ENCODE results near the gene P2RX4.
A peak's percentile ranks its signal among the peaks of the same experiment; 100 is the strongest.
"Not testable (repeated sequence)": the region's sequence is repeated elsewhere in the genome, so short reads cannot be mapped to it uniquely, and the experiment has no call there.

P2RX4 gene

GRCh38 chr12:121251838-121252237 lies 41.9 kb downstream of the P2RX4 start:
- H3K36me3 ChIP-seq, result peaks cover 57% of the 10 kb centered on the region
- no peak for DNase-seq
- no peak for TF ChIP-seq CTCF (IDR thresholded peaks at IDR 0.05; ENCODE audit: low read depth, low read length)

GRCh38 chr12:121252712-121253345 lies 42.9 kb downstream of the P2RX4 start:
- peaks cover 51% of the 10 kb centered on the region for H3K36me3 ChIP-seq
- H3K27me3 ChIP-seq, result no peaks in the 10 kb centered on the region
- peak; percentile 36 for DNase-seq
- no peaks in the 10 kb centered on the region for H3K4me1 ChIP-seq
- H3K4me3 ChIP-seq (ENCODE audit: low read depth, low read length), result no peak overlapping the region
- H3K9me3 ChIP-seq, result no peaks in the 10 kb centered on the region
- no peak for TF ChIP-seq CTCF (IDR thresholded peaks at IDR 0.05; ENCODE audit: low read depth, low read length)

More at GRCh38 chr12:121251838-121252237, 41.9 kb downstream of the P2RX4 start:
- Histone ChIP-seq H3K9me3 (no peaks in the 10 kb centered on the region), H3K27me3 (no peaks in the 10 kb centered on the region), H3K4me3 (ENCODE audit: low read depth, low read length) (no peak overlapping the region), H3K4me1 (no peaks in the 10 kb centered on the region)

- Histone ChIP-seq H3K4me3 (ENCODE audit: low read depth, low read length) (no peak overlapping the region), H3K27me3 (no peaks in the 10 kb centered on the region), H3K9me3 (no peaks in the 10 kb centered on the region), H3K4me1 (no peaks in the 10 kb centered on the region), H3K36me3 (peaks cover 41% of the 10 kb centered on the region)
- TF ChIP-seq CTCF (IDR thresholded peaks at IDR 0.05; ENCODE audit: low read depth, low read length), result no peak
- DNase-seq, result no peak
Measured at GRCh38 chr12:121253638-121254335, 43.9 kb downstream of the P2RX4 start.

GRCh38 chr12:121255433-121255832 lies 45.5 kb downstream of the P2RX4 start:
- TF ChIP-seq CTCF (IDR thresholded peaks at IDR 0.05; ENCODE audit: low read depth, low read length), result no peak
- no peaks in the 10 kb centered on the region for H3K9me3 ChIP-seq
- H3K4me3 ChIP-seq (ENCODE audit: low read depth, low read length), result no peak overlapping the region
- no peaks in the 10 kb centered on the region for H3K27me3 ChIP-seq
- no peaks in the 10 kb centered on the region for H3K4me1 ChIP-seq
- DNase-seq, result no peak
- H3K36me3 ChIP-seq, result peaks cover 35% of the 10 kb centered on the region

GRCh38 chr12:121257704-121258449 lies 47.9 kb downstream of the P2RX4 start:
- DNase-seq, H3K9me3 ChIP-seq: not testable (repeated sequence)
- peaks cover 36% of the 10 kb centered on the region for H3K36me3 ChIP-seq

GRCh38 chr12:121259074-121259473 lies 49.1 kb downstream of the P2RX4 start:
- H3K36me3 ChIP-seq, result peaks cover 33% of the 10 kb centered on the region
- DNase-seq, result no peak

More at GRCh38 chr12:121257704-121258449, 47.9 kb downstream of the P2RX4 start:
- not testable (repeated sequence) for H3K27me3 ChIP-seq; H3K4me3 ChIP-seq (ENCODE audit: low read depth, low read length); H3K4me1 ChIP-seq

More at GRCh38 chr12:121259074-121259473, 49.1 kb downstream of the P2RX4 start:
- Histone ChIP-seq H3K4me3 (ENCODE audit: low read depth, low read length) (no peak overlapping the region), H3K4me1 (no peaks in the 10 kb centered on the region), H3K9me3 (no peaks in the 10 kb centered on the region), H3K27me3 (no peaks in the 10 kb centered on the region)
- TF ChIP-seq CTCF (IDR thresholded peaks at IDR 0.05; ENCODE audit: low read depth, low read length), result no peak
